ENCODE measurements around the gene STK32B. TPM values are rescaled to one million over a fixed set of nuclear protein-coding genes. Genes with fewer than 3 reads are reported as not detected.

STK32B gene
- polyA plus RNA-seq, 2 of the 4 experiments (the other 2 are of a cell fraction): 7.6 to 12.1 TPM

DNA sequence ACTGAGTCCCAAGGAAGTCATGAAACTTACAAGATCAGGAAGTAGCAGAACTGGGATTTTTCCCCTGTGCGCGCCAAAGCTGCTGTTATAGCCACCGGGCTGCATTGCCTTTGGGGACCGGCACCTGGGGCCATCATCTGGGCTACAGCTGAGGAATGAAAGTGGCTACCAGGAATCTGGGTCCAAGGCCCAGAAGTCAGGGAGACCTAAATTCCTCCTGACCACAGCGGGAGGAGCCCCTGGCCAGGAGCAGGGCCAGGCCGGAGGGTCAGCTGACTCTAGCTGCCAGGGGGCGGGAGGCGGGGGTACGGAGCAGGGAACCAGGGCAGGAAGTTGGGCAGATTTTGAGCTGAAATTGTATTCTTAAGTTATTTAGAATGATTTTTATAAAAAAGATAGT, 414.7 kb downstream of the STK32B start:
- H3K4me3 ChIP-seq: no peak overlapping the region
- FAIRE-seq (no peak), DNase-seq (ENCODE audit: low read depth in 1 of 2, low spot score in 1 of 2) (no peak), ATAC-seq (no peak)
- no peak overlapping the region for H3K27ac ChIP-seq
- CTCF ChIA-PET: interaction anchor here (1.0 kb wide), 1 partner anchor 9 kb away, joined by 3 read pairs; no protein-coding TSS in a partner anchor
- TF ChIP-seq GATA3 (IDR thresholded peaks at IDR 0.05; ENCODE audit: borderline replicate concordance) (no peak), FOSB (CRISPR knock-in tag; IDR thresholded peaks at IDR 0.05) (no peak), EP300 (IDR thresholded peaks at IDR 0.05) (no peak)
- TF ChIP-seq, protein P1, sequence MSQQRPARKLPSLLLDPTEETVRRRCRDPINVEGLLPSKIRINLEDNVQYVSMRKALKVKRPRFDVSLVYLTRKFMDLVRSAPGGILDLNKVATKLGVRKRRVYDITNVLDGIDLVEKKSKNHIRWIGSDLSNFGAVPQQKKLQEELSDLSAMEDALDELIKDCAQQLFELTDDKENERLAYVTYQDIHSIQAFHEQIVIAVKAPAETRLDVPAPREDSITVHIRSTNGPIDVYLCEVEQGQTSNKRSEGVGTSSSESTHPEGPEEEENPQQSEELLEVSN (IDR thresholded peaks at IDR 0.05; ENCODE audit: borderline replicate concordance, low read depth): no peak
- WGBS (ENCODE audit: missing lambda C conversion rate): 93% methylated on average over 4 of the region's 9 CpGs
- H3K4me2 ChIP-seq: no peak overlapping the region
- POLR2A ChIA-PET: no interaction called here
- no peaks in the 10 kb centered on the region for H3K4me1 ChIP-seq
- no peaks in the 10 kb centered on the region for H3K9me3 ChIP-seq

DNA sequence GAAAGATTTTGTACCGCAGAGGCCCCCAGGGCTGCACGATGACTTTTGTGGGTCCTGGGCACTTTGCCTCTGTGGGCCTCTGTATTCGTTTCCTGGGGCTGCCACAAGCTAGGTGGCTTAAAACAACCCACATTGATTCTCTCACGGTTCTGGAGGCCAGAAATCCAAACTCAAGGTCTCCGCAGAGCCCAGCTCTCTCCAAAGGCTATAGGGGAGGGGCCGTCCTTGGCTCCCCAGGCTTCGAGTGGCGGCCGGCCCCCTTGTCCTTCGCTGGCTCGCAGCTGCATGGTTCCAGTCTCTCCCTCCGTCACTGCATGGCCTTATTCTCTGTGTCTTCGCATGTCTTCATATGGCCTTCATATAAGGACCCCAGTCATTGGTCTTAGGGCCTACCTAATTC, 415.8 kb downstream of the STK32B start:
- TF ChIP-seq JUN (IDR thresholded peaks at IDR 0.05) (no peak), HOXB5 (CRISPR knock-in tag; IDR thresholded peaks at IDR 0.05) (no peak), FOSL2 (IDR thresholded peaks at IDR 0.05) (no peak), FOSL2 (CRISPR knock-in tag; IDR thresholded peaks at IDR 0.05) (no peak), MAFK (IDR thresholded peaks at IDR 0.05; ENCODE audit: partially characterized antibody) (no peak), RAD21 (conservative IDR thresholded peaks at IDR 0.05 in 1 of 2, IDR thresholded peaks at IDR 0.05 in 1 of 2) (no peak), CHD4 (IDR thresholded peaks at IDR 0.05; ENCODE audit: borderline replicate concordance) (no peak), RNF2 (IDR thresholded peaks at IDR 0.05; ENCODE audit: borderline replicate concordance, low read depth) (no peak), JUNB (IDR thresholded peaks at IDR 0.05) (no peak), ZSCAN20 (CRISPR knock-in tag; IDR thresholded peaks at IDR 0.05) (no peak), CBX2 (IDR thresholded peaks at IDR 0.05; ENCODE audit: borderline replicate concordance, low read depth) (no peak), BHLHE40 (IDR thresholded peaks at IDR 0.05; ENCODE audit: low read depth, low read length) (no peak), RFX5 (IDR thresholded peaks at IDR 0.05) (no peak), GATA3 (IDR thresholded peaks at IDR 0.05; ENCODE audit: borderline replicate concordance) (no peak), KDM1A (IDR thresholded peaks at IDR 0.05; ENCODE audit: low read depth) (no peak)
- TF ChIP-seq, protein P2, sequence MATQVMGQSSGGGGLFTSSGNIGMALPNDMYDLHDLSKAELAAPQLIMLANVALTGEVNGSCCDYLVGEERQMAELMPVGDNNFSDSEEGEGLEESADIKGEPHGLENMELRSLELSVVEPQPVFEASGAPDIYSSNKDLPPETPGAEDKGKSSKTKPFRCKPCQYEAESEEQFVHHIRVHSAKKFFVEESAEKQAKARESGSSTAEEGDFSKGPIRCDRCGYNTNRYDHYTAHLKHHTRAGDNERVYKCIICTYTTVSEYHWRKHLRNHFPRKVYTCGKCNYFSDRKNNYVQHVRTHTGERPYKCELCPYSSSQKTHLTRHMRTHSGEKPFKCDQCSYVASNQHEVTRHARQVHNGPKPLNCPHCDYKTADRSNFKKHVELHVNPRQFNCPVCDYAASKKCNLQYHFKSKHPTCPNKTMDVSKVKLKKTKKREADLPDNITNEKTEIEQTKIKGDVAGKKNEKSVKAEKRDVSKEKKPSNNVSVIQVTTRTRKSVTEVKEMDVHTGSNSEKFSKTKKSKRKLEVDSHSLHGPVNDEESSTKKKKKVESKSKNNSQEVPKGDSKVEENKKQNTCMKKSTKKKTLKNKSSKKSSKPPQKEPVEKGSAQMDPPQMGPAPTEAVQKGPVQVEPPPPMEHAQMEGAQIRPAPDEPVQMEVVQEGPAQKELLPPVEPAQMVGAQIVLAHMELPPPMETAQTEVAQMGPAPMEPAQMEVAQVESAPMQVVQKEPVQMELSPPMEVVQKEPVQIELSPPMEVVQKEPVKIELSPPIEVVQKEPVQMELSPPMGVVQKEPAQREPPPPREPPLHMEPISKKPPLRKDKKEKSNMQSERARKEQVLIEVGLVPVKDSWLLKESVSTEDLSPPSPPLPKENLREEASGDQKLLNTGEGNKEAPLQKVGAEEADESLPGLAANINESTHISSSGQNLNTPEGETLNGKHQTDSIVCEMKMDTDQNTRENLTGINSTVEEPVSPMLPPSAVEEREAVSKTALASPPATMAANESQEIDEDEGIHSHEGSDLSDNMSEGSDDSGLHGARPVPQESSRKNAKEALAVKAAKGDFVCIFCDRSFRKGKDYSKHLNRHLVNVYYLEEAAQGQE (IDR thresholded peaks at IDR 0.05): no peak
- TF ChIP-seq, protein P3, sequence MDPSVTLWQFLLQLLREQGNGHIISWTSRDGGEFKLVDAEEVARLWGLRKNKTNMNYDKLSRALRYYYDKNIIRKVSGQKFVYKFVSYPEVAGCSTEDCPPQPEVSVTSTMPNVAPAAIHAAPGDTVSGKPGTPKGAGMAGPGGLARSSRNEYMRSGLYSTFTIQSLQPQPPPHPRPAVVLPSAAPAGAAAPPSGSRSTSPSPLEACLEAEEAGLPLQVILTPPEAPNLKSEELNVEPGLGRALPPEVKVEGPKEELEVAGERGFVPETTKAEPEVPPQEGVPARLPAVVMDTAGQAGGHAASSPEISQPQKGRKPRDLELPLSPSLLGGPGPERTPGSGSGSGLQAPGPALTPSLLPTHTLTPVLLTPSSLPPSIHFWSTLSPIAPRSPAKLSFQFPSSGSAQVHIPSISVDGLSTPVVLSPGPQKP (IDR thresholded peaks at IDR 0.05; ENCODE audit: low read depth, low read length): no peak
- TF ChIP-seq, protein P1 (IDR thresholded peaks at IDR 0.05; ENCODE audit: borderline replicate concordance, low read depth): no peak
- Histone ChIP-seq H3K27ac (no peak overlapping the region), H3K4me3 (no peak overlapping the region), H3K4me2 (no peak overlapping the region), H3K4me1 (no peaks in the 10 kb centered on the region), H3K9me3 (no peaks in the 10 kb centered on the region)
- POLR2A ChIA-PET: no interaction called here
- no peak for DNase-seq (ENCODE audit: low read depth in 1 of 2, low spot score in 1 of 2)
- 87% methylated on average over 13 of the region's 13 CpGs for WGBS (ENCODE audit: missing lambda C conversion rate)
- CTCF ChIA-PET: no interaction called here
- FAIRE-seq: no peak
- no peak for ATAC-seq

Data from A549 (cell line).